GM21717 (cell line): ENCODE results near the gene CACNA1F.

ENCODE experiments used
- ATAC-seq: cut with Tn5 transposase; IDR thresholded peaks from one replicate; pipeline ENCODE4 v1.9.1; 2021; ENCODE audit warnings: mild to moderate bottlenecking, moderate library complexity; ENCODE audit not compliant: unreplicated experiment

CACNA1F gene

GRCh38 chrX:49155900-49156837 lies 77.0 kb downstream of the CACNA1F start:
- peak; percentile 83 for ATAC-seq

- no peak for ATAC-seq
Measured at GRCh38 chrX:49155243-49155899, 77.8 kb downstream of the CACNA1F start.
